Measurements from ENCODE around the gene CCSER2. TPM values are rescaled to one million over a fixed set of nuclear protein-coding genes. Genes with fewer than 3 reads are reported as not detected.

The CCSER2 gene
- total and polyA plus RNA-seq, 4 donors, result 23.1 to 111 (median 59.4) TPM

DNA sequence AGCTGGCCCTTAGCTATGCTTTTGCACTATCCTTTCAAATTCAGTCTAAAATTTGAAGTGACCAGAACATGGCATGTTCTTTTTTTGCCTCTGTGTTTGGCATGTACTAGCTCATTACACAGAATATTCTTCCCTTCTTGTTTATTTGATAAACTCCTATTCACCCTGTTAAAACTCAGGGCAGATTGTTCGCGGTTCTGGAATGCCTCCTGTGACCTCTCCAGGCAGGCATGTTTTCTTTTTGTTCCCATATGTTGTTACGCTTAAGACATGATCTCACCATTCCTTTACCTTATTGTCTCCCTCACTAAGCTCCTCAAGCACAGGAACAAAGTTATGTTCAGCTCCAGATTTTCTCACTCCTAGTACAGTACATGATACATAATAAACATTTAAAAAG lies 181.7 kb downstream of the CCSER2 start:
- Histone ChIP-seq H3K36me3 (ENCODE audit: control insufficient read depth in 1 of 2, insufficient read depth in 2 of 2, low read length in 1 of 2) (peaks cover 4% of the 10 kb centered on the region in 2 donors), H3K9me3 (ENCODE audit: control insufficient read depth, low read length) (no peaks in the 10 kb centered on the region), H3K27me3 (ENCODE audit: control insufficient read depth in 1 of 2, insufficient read depth in 2 of 2, low read length in 1 of 2) (no peaks in the 10 kb centered on the region), H3K27ac (ENCODE audit: low read depth in 1 of 2, low read length in 2 of 2) (no peak overlapping the region), H3K4me1 (ENCODE audit: control insufficient read depth in 1 of 2, insufficient read depth in 2 of 2, low read length in 2 of 2) (peaks cover 3 to 6% of the 10 kb centered on the region in 2 donors), H3K4me3 (ENCODE audit: low read length in 2 of 2) (no peak overlapping the region)
- intact Hi-C loops (cut with DNase I), result no loop called here
- ATAC-seq (ENCODE audit: low FRiP score) (no peak), DNase-seq (no peak)
- 45 to 51% methylated on average over 3 of the region's 3 CpGs for WGBS, 2 donors

DNA sequence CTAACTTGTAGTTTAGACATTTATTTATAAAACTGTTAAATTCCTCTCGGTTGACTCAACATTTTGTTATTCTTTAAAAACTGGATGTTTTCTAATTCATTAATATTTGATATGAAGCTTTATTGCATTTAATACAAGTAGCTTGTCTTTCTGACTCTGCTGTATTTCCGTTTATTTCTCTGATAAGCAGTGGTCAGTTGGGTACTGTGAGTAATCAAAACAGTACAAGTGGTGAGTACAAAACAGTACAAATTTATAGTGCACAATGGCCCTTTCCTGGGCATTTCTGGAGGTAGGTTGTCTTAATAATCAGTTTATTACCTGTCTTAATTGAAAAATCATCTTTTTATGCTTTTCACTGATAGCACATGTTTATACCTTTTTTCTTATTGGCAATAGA lies 182.7 kb downstream of the CCSER2 start:
- DNase-seq (no peak), ATAC-seq (ENCODE audit: low FRiP score) (no peak)
- no peak overlapping the region for H3K4me3 ChIP-seq (ENCODE audit: low read length in 2 of 2)
- H3K27me3 ChIP-seq (ENCODE audit: control insufficient read depth in 1 of 2, insufficient read depth in 2 of 2, low read length in 1 of 2), result no peaks in the 10 kb centered on the region
- H3K9me3 ChIP-seq (ENCODE audit: control insufficient read depth, low read length), result no peaks in the 10 kb centered on the region
- intact Hi-C loops (cut with DNase I), result no loop called here
- H3K27ac ChIP-seq (ENCODE audit: low read depth in 1 of 2, low read length in 2 of 2), result no peak overlapping the region
- peaks cover 3 to 6% of the 10 kb centered on the region in 2 donors for H3K4me1 ChIP-seq (ENCODE audit: control insufficient read depth in 1 of 2, insufficient read depth in 2 of 2, low read length in 2 of 2)
- 59 to 62% methylated on average over 2 of the region's 2 CpGs for WGBS, 2 donors
- peaks cover 4% of the 10 kb centered on the region in 2 donors for H3K36me3 ChIP-seq (ENCODE audit: control insufficient read depth in 1 of 2, insufficient read depth in 2 of 2, low read length in 1 of 2)

DNA sequence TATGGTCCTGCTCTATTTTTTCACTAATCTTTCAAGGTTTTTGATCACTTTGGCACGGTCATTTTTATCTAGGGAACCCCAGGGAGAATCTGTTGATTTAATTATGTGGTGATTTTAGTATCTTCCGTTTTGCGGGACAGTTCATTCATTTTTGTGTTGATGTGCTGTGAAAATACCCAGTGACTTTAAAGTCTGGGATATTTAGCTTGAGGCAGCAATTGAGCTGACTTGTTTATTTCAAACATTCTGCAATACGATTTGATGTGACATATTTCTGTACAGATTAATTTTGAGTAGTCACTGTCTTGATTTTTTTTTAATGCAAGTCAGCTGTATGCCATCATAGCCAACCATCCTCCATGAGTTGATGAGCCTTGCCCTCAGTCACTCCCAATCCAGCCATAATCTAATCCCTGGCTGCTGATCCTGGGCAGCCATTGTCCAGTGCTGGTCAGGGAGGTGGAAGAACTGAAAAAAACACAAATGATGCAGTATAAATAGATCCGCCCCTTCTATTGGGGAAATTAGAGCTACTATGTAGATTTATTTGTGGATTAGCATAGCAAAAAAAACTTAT lies 183.4 kb downstream of the CCSER2 start:
- no peak overlapping the region for H3K4me3 ChIP-seq (ENCODE audit: low read length in 2 of 2)
- intact Hi-C loops (cut with DNase I), result no loop called here
- peaks cover 3 to 6% of the 10 kb centered on the region in 2 donors for H3K4me1 ChIP-seq (ENCODE audit: control insufficient read depth in 1 of 2, insufficient read depth in 2 of 2, low read length in 2 of 2)
- WGBS, 2 donors, result 92 to 94% methylated on average over 5 of the region's 5 CpGs
- no peaks in the 10 kb centered on the region for H3K9me3 ChIP-seq (ENCODE audit: control insufficient read depth, low read length)
- H3K27ac ChIP-seq (ENCODE audit: low read depth in 1 of 2, low read length in 2 of 2), result no peak overlapping the region
- DNase-seq, result no peak
- peaks cover 4% of the 10 kb centered on the region in 2 donors for H3K36me3 ChIP-seq (ENCODE audit: control insufficient read depth in 1 of 2, insufficient read depth in 2 of 2, low read length in 1 of 2)
- ATAC-seq (ENCODE audit: low FRiP score), result no peak
- no peaks in the 10 kb centered on the region for H3K27me3 ChIP-seq (ENCODE audit: control insufficient read depth in 1 of 2, insufficient read depth in 2 of 2, low read length in 1 of 2)

DNA sequence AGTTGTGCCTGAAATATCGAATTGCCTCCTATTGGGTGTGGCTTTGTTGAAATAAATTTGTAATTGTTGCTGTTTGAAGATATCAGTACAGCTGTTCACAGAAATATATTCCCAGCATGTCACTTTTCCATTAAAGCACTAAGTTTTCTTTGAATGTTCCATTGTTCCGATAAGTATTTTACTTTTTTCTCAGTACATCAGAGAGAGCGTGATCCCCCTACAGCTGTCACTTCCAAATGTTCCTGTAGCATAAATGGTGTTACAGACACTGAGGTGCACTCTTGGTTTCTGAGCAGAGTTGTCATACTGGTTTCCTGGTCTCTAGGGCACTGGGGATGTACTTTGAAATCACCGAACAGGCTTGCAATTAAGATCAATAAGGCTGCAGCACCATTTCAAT lies 189.2 kb downstream of the CCSER2 start:
- ATAC-seq (ENCODE audit: low FRiP score), result no peak
- intact Hi-C loops (cut with DNase I), result no loop called here

DNA sequence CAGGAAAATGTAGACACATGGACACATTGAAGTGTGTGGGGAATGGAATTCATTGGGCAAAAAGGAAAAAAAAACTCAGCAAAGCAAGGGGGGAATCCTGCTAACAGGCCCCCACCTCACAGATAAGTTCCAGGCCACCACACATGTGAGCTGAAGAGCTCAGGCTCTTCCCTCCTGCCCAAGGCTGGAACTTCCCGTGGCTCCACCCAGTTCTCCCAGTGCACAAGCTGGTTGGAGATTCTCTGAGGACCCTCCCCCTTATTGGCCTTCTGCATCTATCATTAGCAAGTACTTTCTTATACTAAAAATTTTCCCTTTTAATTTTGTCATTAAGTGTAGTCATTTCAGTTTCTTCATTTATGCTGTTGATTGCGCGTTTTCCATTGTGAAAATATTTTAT lies 190.8 kb downstream of the CCSER2 start:
- DNase-seq, result no peak
- ATAC-seq (ENCODE audit: low FRiP score), result no peak
- 97 to 98% methylated on average over 3 of the region's 3 CpGs for WGBS, 2 donors
- no peaks in the 10 kb centered on the region for H3K9me3 ChIP-seq (ENCODE audit: control insufficient read depth, low read length)
- H3K36me3 ChIP-seq (ENCODE audit: control insufficient read depth in 1 of 2, insufficient read depth in 2 of 2, low read length in 1 of 2), result no peaks in the 10 kb centered on the region
- no peak overlapping the region for H3K27ac ChIP-seq (ENCODE audit: low read depth in 1 of 2, low read length in 2 of 2)
- H3K4me3 ChIP-seq (ENCODE audit: low read length in 2 of 2), result no peak overlapping the region
- intact Hi-C loops (cut with DNase I), result no loop called here
- H3K27me3 ChIP-seq (ENCODE audit: control insufficient read depth in 1 of 2, insufficient read depth in 2 of 2, low read length in 1 of 2), result no peaks in the 10 kb centered on the region
- H3K4me1 ChIP-seq (ENCODE audit: control insufficient read depth in 1 of 2, insufficient read depth in 2 of 2, low read length in 2 of 2), result no peaks in the 10 kb centered on the region

More for the DNA sequence above, 189.2 kb downstream of the CCSER2 start:
- H3K36me3 ChIP-seq (ENCODE audit: control insufficient read depth in 1 of 2, insufficient read depth in 2 of 2, low read length in 1 of 2), result peaks cover 4% of the 10 kb centered on the region in 2 donors
- 93 to 94% methylated on average over 4 of the region's 4 CpGs for WGBS, 2 donors
- H3K4me3 ChIP-seq (ENCODE audit: low read length in 2 of 2), result no peak overlapping the region
- DNase-seq, result no peak
- H3K27ac ChIP-seq (ENCODE audit: low read depth in 1 of 2, low read length in 2 of 2), result no peak overlapping the region
- no peaks in the 10 kb centered on the region for H3K9me3 ChIP-seq (ENCODE audit: control insufficient read depth, low read length)
- H3K27me3 ChIP-seq (ENCODE audit: control insufficient read depth in 1 of 2, insufficient read depth in 2 of 2, low read length in 1 of 2), result no peaks in the 10 kb centered on the region
- H3K4me1 ChIP-seq (ENCODE audit: control insufficient read depth in 1 of 2, insufficient read depth in 2 of 2, low read length in 2 of 2), result peaks cover 0 to 1% of the 10 kb centered on the region in 2 donors

DNA sequence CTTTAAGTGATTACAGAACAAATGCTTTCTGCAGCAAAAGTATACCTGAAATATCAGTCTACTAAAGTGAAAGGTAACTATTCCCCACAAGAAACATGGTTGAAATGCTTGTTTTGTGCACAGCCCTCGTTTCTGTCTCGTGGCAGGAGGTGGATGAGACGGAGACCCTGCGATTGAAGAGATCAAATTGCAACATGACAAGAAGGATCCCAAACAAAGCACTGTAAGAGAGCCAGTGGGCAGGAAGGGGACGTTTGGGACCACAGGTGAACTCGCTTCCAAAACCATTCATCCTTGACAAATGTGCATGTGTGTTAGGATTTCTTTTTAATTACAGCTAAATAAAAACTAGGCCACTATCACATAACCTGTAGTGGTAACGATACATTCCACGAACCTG lies 192.6 kb downstream of the CCSER2 start:
- no peaks in the 10 kb centered on the region for H3K9me3 ChIP-seq (ENCODE audit: control insufficient read depth, low read length)
- ATAC-seq (ENCODE audit: low FRiP score), result no peak
- H3K36me3 ChIP-seq (ENCODE audit: control insufficient read depth in 1 of 2, insufficient read depth in 2 of 2, low read length in 1 of 2), result no peaks in the 10 kb centered on the region
- H3K4me3 ChIP-seq (ENCODE audit: low read length in 2 of 2), result no peak overlapping the region
- H3K27me3 ChIP-seq (ENCODE audit: control insufficient read depth in 1 of 2, insufficient read depth in 2 of 2, low read length in 1 of 2), result no peaks in the 10 kb centered on the region
- 66 to 73% methylated on average over 8 of the region's 8 CpGs for WGBS, 2 donors
- no peaks in the 10 kb centered on the region for H3K4me1 ChIP-seq (ENCODE audit: control insufficient read depth in 1 of 2, insufficient read depth in 2 of 2, low read length in 2 of 2)
- intact Hi-C loops (cut with DNase I), result no loop called here
- DNase-seq, result no peak
- no peak overlapping the region for H3K27ac ChIP-seq (ENCODE audit: low read depth in 1 of 2, low read length in 2 of 2)

DNA sequence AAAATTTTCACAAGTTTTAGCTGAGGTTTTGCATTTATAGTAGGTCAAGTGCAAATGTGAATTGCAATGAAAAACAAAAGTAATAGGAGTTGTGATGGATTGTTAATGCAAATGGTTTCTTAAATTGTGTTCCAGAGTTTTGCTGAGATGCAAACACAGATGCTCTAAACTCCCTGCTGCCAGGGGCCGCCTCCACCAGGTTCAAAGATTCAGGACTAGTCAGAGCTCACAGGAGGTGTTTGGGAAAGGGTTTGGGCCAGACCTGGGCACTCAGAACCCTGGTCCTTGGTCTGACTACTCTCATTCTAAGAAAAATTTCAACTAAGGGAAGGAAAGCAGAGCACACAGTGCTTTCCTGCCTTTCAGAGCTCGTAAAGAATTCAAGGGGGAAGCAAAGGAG lies 193.1 kb downstream of the CCSER2 start:
- Histone ChIP-seq H3K4me3 (ENCODE audit: low read length in 2 of 2) (no peak overlapping the region), H3K27me3 (ENCODE audit: control insufficient read depth in 1 of 2, insufficient read depth in 2 of 2, low read length in 1 of 2) (no peaks in the 10 kb centered on the region), H3K36me3 (ENCODE audit: control insufficient read depth in 1 of 2, insufficient read depth in 2 of 2, low read length in 1 of 2) (no peaks in the 10 kb centered on the region), H3K27ac (ENCODE audit: low read depth in 1 of 2, low read length in 2 of 2) (no peak overlapping the region), H3K9me3 (ENCODE audit: control insufficient read depth, low read length) (no peaks in the 10 kb centered on the region), H3K4me1 (ENCODE audit: control insufficient read depth in 1 of 2, insufficient read depth in 2 of 2, low read length in 2 of 2) (no peaks in the 10 kb centered on the region)
- ATAC-seq (ENCODE audit: low FRiP score) (no peak), DNase-seq (no peak)
- 77 to 88% methylated on average over 2 of the region's 2 CpGs for WGBS, 2 donors
- intact Hi-C loops (cut with DNase I), result no loop called here

DNA sequence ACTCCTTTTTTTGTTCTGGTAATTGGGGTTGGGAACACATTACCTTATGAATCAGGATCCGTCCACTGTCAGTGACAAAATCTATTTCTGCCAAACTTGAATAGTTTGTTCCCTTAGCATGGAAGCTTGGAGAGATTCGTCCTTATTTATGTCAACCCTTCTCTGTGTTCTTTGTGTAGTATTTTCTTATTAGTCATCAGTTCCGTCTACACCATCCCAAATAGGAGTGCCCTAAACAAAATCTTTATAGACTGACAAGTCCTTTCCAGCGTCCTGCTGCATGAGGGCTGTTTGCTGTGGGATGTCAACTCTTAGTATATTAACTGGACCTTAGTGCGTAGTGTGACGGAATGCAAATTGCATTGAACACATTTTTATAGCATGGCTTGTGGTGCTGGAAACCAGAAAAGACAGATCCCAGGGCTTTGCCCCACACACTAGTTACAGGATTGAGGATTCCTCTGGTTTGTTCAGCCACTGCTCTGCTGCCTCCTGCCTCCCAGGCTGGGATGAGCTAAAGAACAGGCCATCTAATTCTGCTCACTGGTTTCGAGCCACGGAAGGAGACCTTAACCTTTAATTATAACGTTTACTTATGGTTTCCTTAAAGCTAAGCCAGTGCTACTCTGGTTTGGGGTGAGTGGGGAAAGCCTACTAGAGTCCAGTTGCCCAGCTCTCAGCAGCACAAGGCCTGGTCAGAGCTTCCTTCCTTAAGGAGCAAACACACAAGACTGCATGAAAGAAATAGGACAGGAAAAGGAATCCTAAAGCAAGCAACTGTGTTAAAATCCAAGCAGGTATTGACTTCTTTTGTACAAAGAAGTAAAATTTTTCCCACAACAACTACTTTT lies 194.4 kb downstream of the CCSER2 start:
- DNase-seq (no peak), ATAC-seq (ENCODE audit: low FRiP score) (no peak)
- intact Hi-C loops (cut with DNase I), result no loop called here
- Histone ChIP-seq H3K4me1 (ENCODE audit: control insufficient read depth in 1 of 2, insufficient read depth in 2 of 2, low read length in 2 of 2) (no peaks in the 10 kb centered on the region), H3K4me3 (ENCODE audit: low read length in 2 of 2) (no peak overlapping the region), H3K36me3 (ENCODE audit: control insufficient read depth in 1 of 2, insufficient read depth in 2 of 2, low read length in 1 of 2) (no peaks in the 10 kb centered on the region), H3K27me3 (ENCODE audit: control insufficient read depth in 1 of 2, insufficient read depth in 2 of 2, low read length in 1 of 2) (no peaks in the 10 kb centered on the region), H3K27ac (ENCODE audit: low read depth in 1 of 2, low read length in 2 of 2) (no peak overlapping the region), H3K9me3 (ENCODE audit: control insufficient read depth, low read length) (no peaks in the 10 kb centered on the region)
- 71 to 72% methylated on average over 9 of the region's 9 CpGs for WGBS, 2 donors

DNA sequence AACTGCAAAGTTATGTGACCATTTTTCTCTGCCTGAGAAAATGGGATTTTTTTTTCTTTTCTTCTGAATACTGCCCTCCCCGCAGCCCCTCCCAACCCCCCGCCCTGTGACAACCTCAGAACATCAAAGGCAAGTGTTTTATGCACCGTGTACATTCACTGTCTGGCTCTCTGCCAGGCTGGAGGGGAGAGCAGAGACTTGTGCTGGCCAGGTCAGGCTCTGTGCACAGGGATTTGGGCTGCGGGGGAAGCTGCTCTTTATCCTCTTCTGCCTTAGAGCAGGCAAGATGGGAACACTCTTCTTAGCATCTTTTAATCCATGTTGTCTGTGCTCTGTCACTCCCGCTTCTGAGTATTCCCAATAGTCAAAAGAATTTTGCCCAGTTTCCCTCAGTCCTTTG lies 195.1 kb downstream of the CCSER2 start:
- Histone ChIP-seq H3K27me3 (ENCODE audit: control insufficient read depth in 1 of 2, insufficient read depth in 2 of 2, low read length in 1 of 2) (no peaks in the 10 kb centered on the region), H3K4me1 (ENCODE audit: control insufficient read depth in 1 of 2, insufficient read depth in 2 of 2, low read length in 2 of 2) (no peaks in the 10 kb centered on the region), H3K4me3 (ENCODE audit: low read length in 2 of 2) (no peak overlapping the region), H3K36me3 (ENCODE audit: control insufficient read depth in 1 of 2, insufficient read depth in 2 of 2, low read length in 1 of 2) (no peaks in the 10 kb centered on the region), H3K27ac (ENCODE audit: low read depth in 1 of 2, low read length in 2 of 2) (no peak overlapping the region), H3K9me3 (ENCODE audit: control insufficient read depth, low read length) (no peaks in the 10 kb centered on the region)
- DNase-seq, result no peak
- 57 to 61% methylated on average over 5 of the region's 5 CpGs for WGBS, 2 donors
- intact Hi-C loops (cut with DNase I), result no loop called here
- ATAC-seq (ENCODE audit: low FRiP score), result no peak

All from aorta (tissue), 5 donors.